Motor neuron (in vitro differentiated cells): ENCODE data around the gene SHOC2. TPM values are rescaled to one million over a fixed set of nuclear protein-coding genes. Genes with fewer than 3 reads are reported as not detected.

Experiments
- ATAC-seq, 8 experiments: fragments of 200-7000 bp; cut with Tn5 transposase; replicated peaks in 6 of 8; 2 replicates each; pipeline ENCODE4 v1.8.0; 2021; ENCODE audit warnings: mild to moderate bottlenecking in 8 of 8, moderate library complexity in 8 of 8
- H3K27ac ChIP-seq, 2 donors: fragments of 250-450 bp; sonication (Bioruptor Pico); 2 replicates each; pipeline ENCODE4 v1.9.0; 2021; ENCODE audit warnings: antibody characterized with exemption in 2 of 2, mild to moderate bottlenecking in 2 of 2, moderate library complexity in 1 of 2
- H3K4me1 ChIP-seq, 2 donors: fragments of 250-450 bp; sonication (Bioruptor Pico); replicated peaks in 1 of 2; 2 replicates each; pipeline ENCODE4 v1.6.1; 2021; ENCODE audit warnings: antibody characterized with exemption in 2 of 2, mild to moderate bottlenecking in 2 of 2, moderate library complexity in 1 of 2
- H3K4me3 ChIP-seq, 5 donors: fragments of 250-450 bp; sonication (Bioruptor Pico); 2 replicates each; pipeline ENCODE4 v1.9.0; 2021; ENCODE audit warnings: antibody characterized with exemption in 5 of 5, mild to moderate bottlenecking in 5 of 5, moderate library complexity in 4 of 5
- WGBS, 10 experiments: fragments of 450-650 bp; shearing (Covaris generic); methylation state at CpG; one replicate each; pipeline ENCODE4 v1.0.0; 2022; 5-methylcytosine and 5-hydroxymethylcytosine counted together
- in situ Hi-C, 9 experiments: fragments of 400-800 bp; cut with MboI; loops; one replicate each; pipeline ENCODE4 v1.15.0; 2021; ENCODE audit warnings: low sequenced_read_pairs in 9 of 9, low pct_unique_long_range_greater_than_20kb in 2 of 9; ENCODE audit not compliant: unreplicated experiment in 9 of 9
- total RNA-seq, 8 experiments: library from RNA; unstranded; fragments of 300-600 nt; gene quantifications; 2 replicates each; pipeline versions ENCODE4 v1.2.3 to v1.2.4, GENCODE V29; 2022

SHOC2 gene
- total RNA-seq, 8 experiments from 2014 or later, result 41.7 to 77.8 (median 55.4) TPM

DNA sequence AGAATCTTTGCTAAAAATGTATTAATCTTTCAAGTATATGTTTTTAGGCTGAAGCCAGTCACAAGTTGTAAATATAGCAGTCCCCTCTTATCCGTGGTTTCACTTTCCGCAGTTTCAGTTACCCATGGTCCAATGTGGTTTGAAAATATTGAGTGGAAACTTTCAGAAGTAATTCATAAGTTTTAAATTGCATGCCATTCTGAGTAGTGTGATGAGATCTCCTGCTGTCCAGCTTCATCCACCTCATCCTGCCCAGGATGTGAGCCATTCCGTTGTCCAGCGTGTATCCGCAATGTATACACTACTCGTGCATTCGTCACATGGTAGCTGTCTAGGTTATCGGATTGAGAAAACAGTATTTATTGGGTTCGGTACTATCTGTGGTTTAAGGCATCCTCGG lies 35.5 kb upstream of the SHOC2 start:
- 66 to 100% (median 96%) methylated on average over 2 to 10 of the region's 10 CpGs for WGBS, 10 experiments
- Histone ChIP-seq H3K27ac (no peak overlapping the region), H3K4me1 (peaks cover 0 to 6% of the 10 kb centered on the region in 2 donors), H3K4me3 (no peak overlapping the region)
- ATAC-seq, result no peak
- in situ Hi-C loops, result loop anchor here in 5 of 9 experiments (25.0 kb wide), 3 partner anchors 122 to 572 kb away; partner anchors contain the start of gene SMNDC1 (in 1 of the 5)

- Histone ChIP-seq H3K4me1 (peaks cover 0 to 6% of the 10 kb centered on the region in 2 donors), H3K27ac (no peak overlapping the region), H3K4me3 (no peak overlapping the region)
- 20 to 73% (median 60%) methylated on average over 2 to 5 of the region's 5 CpGs for WGBS, 10 experiments
- ATAC-seq, result peak in 1 of 8 experiments; percentile 17
- in situ Hi-C loops, result loop anchor here in 5 of 9 experiments (25.0 kb wide), 3 partner anchors 124 to 574 kb away; partner anchors contain the start of gene SMNDC1 (in 1 of the 5)
Observed at GRCh38 chr10:110885932-110886674, 33.3 kb upstream of the SHOC2 start.

DNA sequence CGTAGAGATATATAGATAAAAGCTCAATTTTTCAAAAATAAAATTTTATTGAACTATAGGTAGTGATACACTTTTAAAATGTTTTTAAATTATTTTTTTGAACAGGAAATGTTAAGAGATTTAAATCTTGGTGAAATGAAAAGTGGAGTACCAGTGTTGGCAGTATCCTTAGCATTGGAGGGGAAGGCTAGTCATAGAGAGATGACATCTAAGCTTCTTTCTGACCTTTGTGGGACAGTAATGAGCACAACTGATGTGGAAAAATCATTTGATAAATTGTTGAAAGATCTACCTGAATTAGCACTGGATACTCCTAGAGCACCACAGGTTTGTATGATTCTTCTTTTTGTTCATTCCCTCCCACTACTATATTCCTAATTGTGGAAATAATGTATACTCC lies 31.8 kb upstream of the SHOC2 start:
- WGBS, 10 experiments, result 80 to 100% (median 100%) methylated on average over 1 of the region's 1 CpG; no CpG with 5 or more reads in 1 of the 10 experiments
- H3K4me1 ChIP-seq, result no peaks in the 10 kb centered on the region
- in situ Hi-C loops, result loop anchor here in 5 of 9 experiments (25.0 kb wide), 3 partner anchors 125 to 575 kb away; partner anchors contain the start of gene SMNDC1 (in 1 of the 5)
- ATAC-seq, result no peak
- no peak overlapping the region for H3K4me3 ChIP-seq
- H3K27ac ChIP-seq, result no peak overlapping the region

GRCh38 chr10:110892602-110893288 lies 26.7 kb upstream of the SHOC2 start:
- Histone ChIP-seq H3K4me1 (peaks cover 0 to 2% of the 10 kb centered on the region in 2 donors), H3K27ac (no peak overlapping the region), H3K4me3 (no peak overlapping the region)
- in situ Hi-C loops, result loop anchor here in 6 of 9 experiments (10.0 to 25.0 kb wide), 4 partner anchors 130 to 580 kb away; partner anchors contain the start of gene SMNDC1 (in 1 of the 6)
- 39 to 100% (median 88%) methylated on average over 1 to 3 of the region's 3 CpGs for WGBS, 10 experiments
- ATAC-seq, result peak in 1 of 8 experiments; percentile 62

- in situ Hi-C loops, result loop anchor here in 6 of 9 experiments (10.0 to 25.0 kb wide), 4 partner anchors 131 to 581 kb away; partner anchors contain the start of gene SMNDC1 (in 1 of the 6)
- H3K4me3 ChIP-seq, result no peak overlapping the region
- ATAC-seq, result peak; percentile 40 to 89 (median 62)
- 4 to 52% (median 33%) methylated on average over 1 to 4 of the region's 4 CpGs; no CpG with 5 or more reads in 1 of the 10 experiments for WGBS, 10 experiments
- H3K4me1 ChIP-seq, result peaks cover 0 to 2% of the 10 kb centered on the region in 2 donors
- no peak overlapping the region for H3K27ac ChIP-seq
Observed at GRCh38 chr10:110893559-110894179, 25.7 kb upstream of the SHOC2 start.

DNA sequence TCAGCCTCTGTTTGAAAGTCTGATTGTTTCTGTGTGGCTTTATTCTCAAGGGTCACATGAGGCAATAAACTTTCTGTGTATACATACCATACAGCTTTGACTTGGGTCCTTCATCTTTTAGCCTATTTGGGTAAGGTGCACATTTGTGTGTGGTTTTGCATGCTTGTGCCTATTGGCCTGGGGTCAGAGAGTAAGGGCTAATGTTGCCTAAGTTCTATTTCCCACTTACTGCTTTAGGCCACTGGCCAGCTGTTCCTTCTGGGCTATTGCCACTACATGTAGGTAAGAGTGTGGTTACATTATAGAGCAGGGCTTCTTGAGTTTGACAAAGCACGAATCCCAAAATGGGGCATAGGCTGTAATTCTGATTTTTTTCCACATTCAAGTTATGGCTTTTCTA lies 22.2 kb upstream of the SHOC2 start:
- Histone ChIP-seq H3K4me3 (no peak overlapping the region), H3K27ac (no peak overlapping the region), H3K4me1 (peaks cover 2 to 3% of the 10 kb centered on the region in 2 donors)
- ATAC-seq, result no peak
- 29 to 100% (median 100%) methylated on average over 1 of the region's 1 CpG; no CpG with 5 or more reads in 3 of the 10 experiments for WGBS, 10 experiments
- in situ Hi-C loops, result loop anchor here in 6 of 9 experiments (10.0 to 25.0 kb wide), 4 partner anchors 135 to 585 kb away; partner anchors contain the start of gene SMNDC1 (in 1 of the 6)

- ATAC-seq, result no peak
- peaks cover 2 to 8% of the 10 kb centered on the region in 2 donors for H3K4me1 ChIP-seq
- in situ Hi-C loops, result loop anchor here in 6 of 9 experiments (10.0 to 25.0 kb wide), 4 partner anchors 136 to 586 kb away; partner anchors contain the start of gene SMNDC1 (in 1 of the 6)
- no peak overlapping the region for H3K4me3 ChIP-seq
- no peak overlapping the region for H3K27ac ChIP-seq
Observed at GRCh38 chr10:110898391-110898790, 21.0 kb upstream of the SHOC2 start.

DNA sequence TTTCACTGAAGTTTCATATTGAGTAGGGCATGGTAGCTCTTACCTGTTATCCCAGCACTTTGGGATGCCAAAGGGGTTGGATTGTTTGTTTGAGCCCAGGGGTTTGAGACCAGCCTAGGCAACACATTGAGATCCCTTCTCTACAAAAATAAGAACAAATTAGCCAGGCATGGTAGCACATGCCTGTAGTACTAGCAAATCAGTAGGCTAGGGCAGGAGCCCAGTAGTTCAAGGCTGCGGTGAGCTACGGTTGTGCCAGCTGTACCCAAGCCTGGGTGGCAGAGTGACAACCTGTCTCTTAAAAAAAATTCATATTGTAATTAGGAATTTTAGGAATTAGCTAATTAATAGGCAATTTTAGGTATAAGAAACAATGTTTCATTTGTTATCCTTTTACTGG lies 18.4 kb upstream of the SHOC2 start:
- ATAC-seq, result no peak
- in situ Hi-C loops, result no loop called here
- H3K27ac ChIP-seq, result no peak overlapping the region

GRCh38 chr10:110901954-110902819 lies 17.2 kb upstream of the SHOC2 start:
- Histone ChIP-seq H3K27ac (no peak overlapping the region), H3K4me3 (no peak overlapping the region), H3K4me1 (peaks cover under 1 to 8% of the 10 kb centered on the region in 2 donors)
- 44 to 93% (median 85%) methylated on average over 1 to 7 of the region's 7 CpGs for WGBS, 10 experiments
- in situ Hi-C loops, result no loop called here
- ATAC-seq, result peak; percentile 43 to 95 (median 72)

More for the DNA sequence above, 18.4 kb upstream of the SHOC2 start:
- H3K4me3 ChIP-seq, result no peak overlapping the region
- 92 to 100% (median 100%) methylated on average over 2 of the region's 2 CpGs; no CpG with 5 or more reads in 5 of the 10 experiments for WGBS, 10 experiments
- H3K4me1 ChIP-seq, result peaks cover 2 to 8% of the 10 kb centered on the region in 2 donors

GRCh38 chr10:110903280-110904278 lies 15.8 kb upstream of the SHOC2 start:
- no peak overlapping the region for H3K4me3 ChIP-seq
- peak in 6 of 8 experiments; percentile 11 to 43 (median 28) for ATAC-seq
- 40 to 90% (median 80%) methylated on average over 1 to 3 of the region's 3 CpGs; no CpG with 5 or more reads in 2 of the 10 experiments for WGBS, 10 experiments
- H3K27ac ChIP-seq, result no peak overlapping the region
- peaks cover 0 to 8% of the 10 kb centered on the region in 2 donors for H3K4me1 ChIP-seq
- in situ Hi-C loops, result no loop called here

DNA sequence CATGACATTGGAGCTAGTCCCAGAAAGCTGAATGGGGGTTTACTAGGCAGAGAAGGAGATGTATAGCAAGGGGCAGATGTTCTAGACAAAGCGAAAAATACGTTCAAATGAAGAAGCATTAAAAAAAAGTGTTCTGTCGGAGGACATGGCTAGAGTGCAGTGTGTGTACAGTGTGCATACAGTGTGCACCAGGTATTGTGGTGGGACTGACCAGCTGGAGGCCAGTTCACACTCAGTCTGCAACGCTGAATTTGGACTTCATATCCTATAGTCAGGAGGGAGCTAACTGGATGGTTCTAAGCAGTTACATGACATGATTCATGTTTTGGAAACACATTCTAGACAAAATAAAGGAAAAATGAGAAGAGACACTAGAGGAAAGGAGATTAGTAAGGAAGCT lies 9.3 kb upstream of the SHOC2 start:
- no peak overlapping the region for H3K27ac ChIP-seq
- no peaks in the 10 kb centered on the region for H3K4me1 ChIP-seq
- in situ Hi-C loops, result no loop called here
- ATAC-seq, result no peak
- H3K4me3 ChIP-seq, result no peak overlapping the region
- 80 to 100% (median 92%) methylated on average over 1 to 4 of the region's 4 CpGs for WGBS, 10 experiments
